ENCODE measurements around the gene NUAK1.

The NUAK1 gene

DNA sequence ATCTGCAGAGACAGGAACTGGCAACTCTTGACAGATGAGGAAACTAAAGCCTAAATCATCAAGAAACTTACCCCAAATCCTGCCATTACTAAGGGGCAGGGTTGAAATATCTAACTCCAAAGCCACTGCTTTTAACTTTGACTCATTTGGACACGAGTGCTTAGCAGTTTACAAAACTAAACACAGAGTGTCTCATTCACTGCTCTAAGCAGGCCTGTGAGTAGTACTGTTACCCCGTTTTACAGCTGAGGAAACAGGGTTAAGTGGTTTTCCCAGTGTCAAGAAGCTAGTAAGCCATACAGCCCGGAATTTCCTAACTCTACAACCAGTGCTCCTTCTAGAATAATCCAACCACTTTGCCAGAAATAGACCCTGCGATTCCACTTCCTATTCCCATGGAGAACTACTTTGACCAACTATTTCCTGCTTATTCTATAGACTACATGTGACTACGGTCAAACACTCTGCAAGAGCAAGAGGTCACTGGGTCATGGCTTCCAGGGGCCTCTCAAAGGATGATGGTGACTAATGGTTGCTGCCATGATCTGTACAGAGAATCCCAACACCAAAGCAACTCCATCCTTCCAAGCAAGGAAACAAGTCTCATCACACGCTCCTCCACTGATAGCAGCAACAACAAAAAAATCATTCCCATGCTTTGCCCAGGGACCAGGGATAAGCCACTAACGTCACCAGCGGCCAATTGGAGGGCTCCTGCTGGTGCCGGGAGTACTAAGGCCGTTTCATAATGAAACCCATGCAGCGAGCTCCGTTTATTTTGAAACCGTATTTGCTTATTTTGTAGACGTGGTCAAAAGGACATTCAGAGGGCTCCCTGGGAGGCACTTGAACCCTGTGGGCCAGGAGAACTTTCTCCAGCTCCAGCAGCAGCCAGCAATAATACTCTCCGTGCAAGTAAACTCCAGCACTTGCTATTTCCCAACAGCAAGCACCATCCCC lies 56.3 kb downstream of the NUAK1 start:
- DNase-seq (ENCODE audit: low read depth) = no peak

DNA sequence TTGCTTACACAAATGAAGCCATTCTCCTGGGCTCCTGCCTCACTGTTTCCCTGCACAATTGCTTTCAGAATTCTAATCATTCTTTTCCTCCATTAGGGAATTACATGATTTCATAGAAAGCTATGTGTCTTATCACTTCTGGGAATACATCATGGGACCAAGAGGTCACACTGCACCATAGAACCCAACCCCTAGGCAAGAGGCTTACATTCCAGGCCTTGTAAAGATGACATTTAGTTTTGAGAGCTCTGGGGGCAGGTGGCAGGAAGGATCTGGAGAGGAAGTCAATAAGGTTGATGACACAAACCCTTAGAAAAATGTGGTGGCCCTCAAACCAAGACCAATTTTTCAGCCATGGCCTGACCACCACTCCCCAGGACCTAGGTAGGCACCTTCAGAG lies 57.1 kb downstream of the NUAK1 start:
- DNase-seq (ENCODE audit: low read depth) = no peak

DNA sequence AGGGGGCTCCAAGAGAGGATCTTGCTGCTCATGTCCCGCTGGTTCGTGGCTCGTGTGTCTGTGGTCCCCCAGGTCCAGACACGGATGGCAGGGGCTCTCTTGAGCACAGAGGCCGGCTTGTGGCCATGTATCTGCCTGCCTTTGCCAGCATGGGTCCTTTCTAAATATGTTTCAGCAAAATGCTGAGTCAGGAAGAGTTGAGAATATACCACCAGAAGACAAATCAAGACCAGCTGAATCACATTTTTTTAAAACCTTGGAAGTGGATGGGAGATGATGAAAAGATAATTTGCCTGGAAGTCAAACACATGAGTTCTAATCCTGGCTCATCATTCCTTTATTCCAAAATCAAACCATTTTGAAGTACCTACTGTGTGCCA lies 58.0 kb downstream of the NUAK1 start:
- DNase-seq (ENCODE audit: low read depth) = no peak

DNA sequence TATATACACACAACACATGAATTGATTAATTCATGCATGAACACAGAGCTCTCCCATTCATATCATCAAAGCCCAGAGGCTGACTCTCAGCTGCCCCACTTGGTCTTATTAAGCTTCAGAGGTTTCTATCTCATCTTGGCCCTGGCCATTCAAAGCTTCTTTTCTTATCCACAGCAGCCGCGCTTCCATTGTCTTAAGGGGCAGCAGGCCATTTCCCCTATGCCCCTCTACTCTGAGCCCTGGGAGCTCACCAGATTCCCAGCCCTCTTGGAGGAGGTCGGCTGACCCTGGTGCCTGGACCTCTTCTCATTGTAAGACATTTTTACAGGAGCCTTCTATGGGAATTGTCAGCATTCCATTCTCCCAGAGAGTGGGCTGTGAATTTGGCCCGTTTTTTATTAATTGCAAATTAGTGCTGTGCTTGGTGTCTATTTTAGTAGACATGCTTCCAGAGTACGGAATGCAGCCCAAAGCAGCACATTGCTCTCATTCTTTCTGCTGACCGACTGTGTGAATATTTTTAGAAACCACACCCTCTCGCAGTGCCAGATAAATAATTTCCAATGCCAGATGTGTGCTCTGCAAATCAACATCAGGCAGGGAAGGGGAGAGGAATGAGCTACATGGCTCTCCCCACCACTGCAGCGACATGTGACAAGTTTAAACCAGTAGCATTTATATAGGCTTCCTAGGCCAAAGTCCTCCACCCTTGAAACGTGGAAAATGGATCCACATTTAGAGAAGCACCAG lies 58.5 kb downstream of the NUAK1 start:
- DNase-seq (ENCODE audit: low read depth) = peak; percentile 79

DNA sequence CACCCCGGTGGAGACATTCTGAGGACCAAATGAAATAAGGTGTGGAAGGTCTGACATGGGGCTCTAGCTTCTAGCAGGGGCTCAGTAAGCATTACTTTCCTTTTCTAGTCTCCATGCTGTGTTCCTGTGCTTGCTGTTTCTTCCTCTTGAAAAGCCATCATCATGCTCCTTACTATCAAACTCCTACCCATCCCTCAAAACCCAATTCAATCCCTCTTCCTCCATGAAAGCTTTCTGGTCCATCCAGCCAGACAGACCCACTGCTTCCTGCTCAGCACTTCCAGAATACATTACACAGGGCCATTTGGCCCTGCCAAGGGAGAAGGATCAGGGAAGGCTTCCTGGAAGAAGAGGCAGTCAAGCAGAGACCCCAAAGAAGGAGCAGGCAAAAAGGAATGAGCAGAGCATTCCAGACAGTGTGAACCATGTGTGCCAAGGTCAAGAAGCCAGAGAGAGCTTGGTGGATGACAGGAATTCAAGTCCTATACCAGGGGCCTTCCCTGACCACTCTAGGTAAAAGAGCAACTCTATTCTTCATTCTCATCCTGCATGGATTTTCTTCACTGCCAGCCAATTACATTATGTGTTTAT lies 59.5 kb downstream of the NUAK1 start:
- DNase-seq (ENCODE audit: low read depth) = no peak

DNA sequence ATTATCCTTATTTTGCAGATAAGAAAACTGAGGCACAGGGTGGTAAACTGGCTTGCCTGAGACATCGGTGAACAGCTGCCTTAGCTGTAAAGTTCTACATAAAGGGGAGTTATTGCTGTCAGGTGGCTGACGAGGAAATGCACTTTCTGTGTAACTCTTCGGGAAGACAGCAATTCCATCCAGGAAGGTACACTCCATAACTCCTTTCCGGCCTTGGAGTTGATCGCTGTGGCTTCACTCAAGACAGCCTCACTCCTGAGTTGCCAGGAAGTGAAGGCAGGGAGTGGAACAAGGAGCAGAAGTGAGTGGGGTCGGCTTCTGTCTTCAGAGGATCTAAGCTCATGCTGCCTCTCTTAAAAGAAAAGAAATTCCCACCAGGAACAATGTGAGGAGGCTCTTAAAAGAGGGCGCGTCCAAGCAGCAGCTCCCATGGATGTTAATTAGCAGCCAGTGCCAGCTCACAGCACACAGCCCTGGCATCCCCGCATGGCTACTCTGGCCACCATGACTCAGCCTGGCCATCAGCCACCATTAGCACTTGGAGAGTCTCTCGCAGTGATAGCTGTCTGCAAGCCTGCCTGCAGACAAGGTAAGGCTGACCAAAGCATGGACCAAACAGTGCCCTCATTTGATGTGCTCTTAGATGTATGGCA lies 60.3 kb downstream of the NUAK1 start:
- no peak for DNase-seq (ENCODE audit: low read depth)

DNA sequence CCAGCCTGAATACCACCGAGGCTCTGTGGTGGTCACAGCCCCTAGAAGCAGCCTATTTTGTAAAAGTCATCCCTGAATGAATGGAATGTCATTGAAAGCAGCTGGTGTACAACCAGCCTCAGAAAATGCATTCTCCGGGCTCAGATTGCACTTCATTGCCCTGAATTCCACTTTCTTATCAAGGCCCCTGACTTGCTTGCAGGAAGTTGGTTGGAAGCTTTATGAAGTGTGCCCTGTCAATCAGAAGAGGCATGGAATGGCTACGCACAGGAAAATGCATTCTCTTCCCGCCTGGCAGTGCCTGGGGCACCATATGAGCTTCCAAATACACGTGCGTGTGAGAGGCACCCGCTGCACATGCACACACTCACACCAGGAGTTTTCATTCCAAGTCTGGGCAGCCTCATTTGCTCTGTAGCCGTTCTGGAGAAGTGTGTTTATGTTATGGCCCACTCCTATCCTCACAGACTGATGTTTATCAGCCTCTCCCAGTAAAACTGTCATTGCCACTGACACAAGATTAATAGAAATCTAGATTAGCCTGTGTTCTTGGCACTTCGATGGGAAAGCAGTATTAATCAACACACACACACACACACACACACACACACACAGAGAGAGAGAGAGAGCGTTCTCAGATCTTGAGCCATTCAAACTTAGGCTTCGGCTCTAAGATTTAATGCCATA lies 63.9 kb downstream of the NUAK1 start:
- DNase-seq (ENCODE audit: low read depth) = no peak

DNA sequence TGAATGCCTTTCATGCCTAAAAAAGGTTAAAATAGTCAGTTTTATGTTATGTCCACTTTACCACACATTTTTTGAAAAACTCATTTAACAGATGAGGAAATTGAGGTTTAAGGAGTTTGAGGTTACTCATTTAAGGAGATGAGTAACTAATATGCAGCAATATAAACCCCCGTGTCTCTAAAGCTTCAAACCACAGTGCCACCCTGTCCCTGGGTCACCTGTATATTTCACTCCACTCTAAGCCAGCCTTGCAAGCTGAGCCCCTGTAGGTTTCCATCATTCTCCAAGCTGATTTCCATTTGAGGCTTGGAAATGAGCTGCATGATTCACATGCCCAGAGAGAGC lies 64.4 kb downstream of the NUAK1 start:
- no peak for DNase-seq (ENCODE audit: low read depth)

DNA sequence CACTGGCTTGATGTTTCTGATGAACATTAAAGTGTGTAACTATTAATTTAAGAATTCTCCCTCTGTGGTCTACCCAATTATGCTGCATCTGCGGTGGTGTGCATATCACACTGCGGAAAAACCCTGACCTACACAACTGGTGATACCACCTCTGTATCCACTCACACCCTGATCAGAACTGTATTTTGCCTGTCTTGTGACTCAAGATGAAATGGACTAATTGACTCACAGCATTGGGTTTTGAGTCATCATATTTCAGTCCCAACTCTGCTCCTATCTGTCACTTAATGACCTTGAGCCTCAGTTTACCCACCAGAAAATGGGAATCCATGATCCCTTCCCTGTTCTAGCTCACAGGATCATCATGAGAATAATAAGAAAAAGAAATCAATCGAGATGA lies 65.6 kb downstream of the NUAK1 start:
- no peak for DNase-seq (ENCODE audit: low read depth)

DNA sequence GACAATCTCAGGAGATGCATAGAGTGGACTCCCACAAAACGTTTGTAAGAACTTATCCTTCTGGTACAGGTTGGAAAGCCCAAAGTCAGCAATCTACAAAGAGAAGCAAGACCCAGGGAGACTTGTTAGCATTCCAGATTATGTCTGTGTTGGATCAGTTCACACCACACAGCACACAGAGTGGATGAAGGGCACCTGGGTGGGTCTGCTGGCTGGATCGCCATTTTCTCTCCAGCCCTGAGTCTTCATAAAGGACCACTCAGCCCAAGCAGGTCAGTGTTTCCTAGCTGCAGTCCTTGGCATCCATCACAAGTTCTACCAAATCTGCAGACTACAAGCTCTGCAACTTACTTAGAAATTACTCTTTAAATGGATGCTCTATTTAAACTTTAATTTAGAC lies 66.0 kb downstream of the NUAK1 start:
- no peak for DNase-seq (ENCODE audit: low read depth)

DNA sequence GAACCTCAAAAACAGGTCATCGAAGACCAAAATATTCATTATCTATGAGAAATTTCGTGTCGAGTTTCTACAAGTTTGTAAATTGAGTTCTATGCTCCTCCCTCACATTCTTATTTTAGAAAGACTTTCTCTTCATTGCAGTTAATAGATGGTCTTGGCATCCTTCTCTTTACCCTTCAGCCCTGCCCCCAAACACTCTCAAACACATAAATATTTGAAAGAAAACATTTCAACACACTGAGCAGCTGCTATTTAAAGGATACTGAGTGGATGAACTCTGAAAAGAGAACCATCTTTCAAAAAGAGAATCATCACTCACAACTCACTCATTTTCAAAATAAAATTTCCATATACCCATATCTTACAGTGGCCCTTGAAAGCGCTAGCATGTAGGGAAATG lies 67.1 kb downstream of the NUAK1 start:
- no peak for DNase-seq (ENCODE audit: low read depth)

DNA sequence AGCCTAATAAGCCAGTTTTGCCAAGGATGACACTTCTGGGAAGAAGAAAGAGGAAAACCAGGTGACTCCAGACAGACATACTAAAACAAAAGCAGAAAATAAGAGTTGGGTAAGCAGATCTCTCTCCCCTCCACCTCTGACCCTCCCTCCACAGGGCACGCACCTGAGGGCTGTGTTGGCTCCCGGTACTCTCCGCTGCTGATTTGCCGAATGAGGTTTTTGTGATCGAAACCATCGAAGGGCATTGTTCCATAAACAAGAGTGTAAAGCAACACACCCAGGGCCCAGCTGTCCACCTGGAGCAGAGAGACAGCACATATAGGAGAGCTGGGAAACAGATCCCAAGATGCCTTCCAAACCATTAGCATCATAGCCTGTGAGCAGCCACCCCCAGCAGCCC lies 68.1 kb downstream of the NUAK1 start:
- DNase-seq (ENCODE audit: low read depth) = no peak

DNA sequence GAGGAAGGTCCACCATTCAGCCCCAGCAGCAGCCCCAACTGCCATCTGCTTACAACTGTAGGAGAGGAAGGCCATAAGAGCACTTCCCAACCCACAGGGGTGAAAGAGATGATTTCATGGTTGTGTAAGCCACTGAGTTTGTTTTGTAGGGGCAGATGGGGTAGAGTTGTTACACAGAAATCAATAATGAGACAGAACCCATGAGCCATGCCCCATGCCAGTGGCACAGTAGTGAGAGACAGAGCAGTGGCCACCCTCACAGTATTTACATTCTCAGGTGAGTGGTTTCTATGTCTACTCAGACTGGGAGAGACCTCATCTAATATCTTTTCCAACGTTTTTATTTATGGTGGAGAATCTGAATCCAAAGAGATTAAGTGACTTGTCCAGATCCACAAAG lies 68.6 kb downstream of the NUAK1 start:
- no peak for DNase-seq (ENCODE audit: low read depth)

DNA sequence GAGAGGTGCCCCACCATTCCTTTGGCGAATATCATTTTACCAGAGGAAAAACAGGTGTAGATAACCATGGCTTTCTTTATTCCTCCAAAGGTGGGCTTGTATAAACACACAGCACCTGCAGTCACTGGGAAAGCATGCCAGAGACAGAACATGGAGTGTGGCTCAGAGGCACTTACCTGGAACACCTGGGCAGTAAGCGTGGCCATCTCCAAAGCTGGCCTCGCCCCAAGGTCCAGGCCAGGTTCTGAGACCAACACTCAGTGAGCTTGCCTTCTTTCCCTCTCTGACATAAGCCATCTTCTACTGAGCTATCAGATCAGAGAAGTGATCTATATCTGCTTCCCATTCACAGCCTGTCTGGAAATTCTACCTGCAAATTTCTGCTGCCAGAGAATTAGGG lies 70.5 kb downstream of the NUAK1 start:
- DNase-seq (ENCODE audit: low read depth) = no peak

DNA sequence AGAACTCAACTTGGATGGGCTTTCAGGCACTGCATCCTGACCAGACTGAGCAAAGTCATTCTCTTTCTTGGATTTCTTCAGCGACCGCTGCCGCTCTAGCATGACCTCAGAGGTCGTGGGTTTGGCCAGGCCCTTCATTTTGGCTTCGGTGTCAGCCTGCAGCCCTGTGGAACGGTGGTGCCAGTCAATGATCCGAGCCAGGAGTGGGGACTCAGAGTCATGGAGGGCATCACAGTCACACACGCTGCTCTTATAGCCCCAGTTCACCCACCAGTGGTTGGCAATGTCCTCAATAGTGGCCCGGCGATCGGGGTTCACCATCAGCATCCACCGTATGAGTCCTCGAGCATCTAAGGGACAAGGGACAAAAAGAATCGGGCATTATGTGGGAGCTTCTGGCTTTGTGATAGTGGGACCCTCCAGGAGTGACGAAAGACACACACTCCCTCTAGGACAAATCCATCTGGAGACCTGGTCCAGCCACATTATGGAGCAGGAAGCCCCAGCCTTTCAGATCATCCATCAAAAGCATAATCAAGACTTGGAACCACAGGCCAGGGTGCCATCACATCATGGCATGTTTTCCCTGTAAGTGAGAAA lies 71.0 kb downstream of the NUAK1 start:
- DNase-seq (ENCODE audit: low read depth) = no peak

DNA sequence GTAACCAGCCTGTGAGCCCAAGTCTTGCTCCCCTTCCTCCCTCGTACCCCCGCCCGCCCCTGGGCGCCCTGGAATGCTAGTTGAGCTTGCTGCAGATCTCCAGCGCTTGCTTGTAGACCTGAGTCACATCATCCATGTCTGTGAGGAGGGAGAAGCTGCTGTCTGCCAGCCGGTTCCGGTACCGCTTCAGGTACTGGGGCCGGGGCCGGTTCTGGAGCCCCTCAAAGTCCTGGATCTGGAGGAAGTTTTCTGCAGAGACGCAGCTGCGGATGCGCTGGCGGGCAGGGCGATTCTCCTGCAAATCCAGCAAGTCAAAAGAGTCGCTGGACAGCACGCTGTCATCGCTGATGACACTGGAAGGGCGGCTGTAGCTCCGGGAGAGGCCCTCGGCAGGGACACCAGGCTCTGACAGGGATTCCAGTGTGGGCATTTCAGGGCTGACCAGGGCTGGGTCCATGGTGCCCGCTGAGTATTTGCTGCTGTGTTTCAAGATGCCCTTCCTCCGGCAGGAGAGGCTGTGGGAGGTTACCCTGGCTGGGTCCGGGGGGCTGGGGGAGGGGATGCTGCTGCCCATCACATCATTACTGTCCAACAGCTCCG lies 71.9 kb downstream of the NUAK1 start:
- DNase-seq (ENCODE audit: low read depth) = no peak

DNA sequence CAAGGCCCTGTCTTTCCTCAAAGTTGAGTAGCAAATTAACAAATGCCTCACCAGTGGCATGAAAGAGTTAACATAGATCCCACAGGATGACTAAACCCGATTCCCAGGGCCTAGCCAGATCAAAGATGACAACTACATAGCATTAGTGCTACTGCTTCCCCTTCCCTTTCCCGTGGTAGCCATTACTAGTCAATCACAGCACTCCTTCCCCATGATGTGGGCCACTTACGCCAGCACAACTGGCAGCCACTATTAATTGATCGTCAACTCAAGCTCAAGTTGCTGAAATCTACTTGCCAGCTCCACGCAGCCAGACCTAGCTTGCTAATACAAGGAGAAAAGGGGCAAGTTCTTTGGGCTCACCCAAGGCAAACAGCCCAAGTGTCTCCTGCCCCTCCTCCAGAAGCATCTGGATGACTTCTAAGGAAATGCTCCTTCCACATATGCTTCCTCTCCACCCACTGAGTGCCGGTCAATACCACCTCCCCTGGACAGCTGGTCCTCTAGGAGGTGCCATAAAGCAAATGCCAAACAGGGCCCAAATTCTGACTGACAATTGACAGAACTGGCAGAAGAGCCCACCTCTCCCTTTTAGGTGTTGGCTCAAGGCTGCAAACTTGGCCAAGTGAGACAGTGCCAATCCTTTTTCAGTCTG lies 72.6 kb downstream of the NUAK1 start:
- DNase-seq (ENCODE audit: low read depth) = no peak

DNA sequence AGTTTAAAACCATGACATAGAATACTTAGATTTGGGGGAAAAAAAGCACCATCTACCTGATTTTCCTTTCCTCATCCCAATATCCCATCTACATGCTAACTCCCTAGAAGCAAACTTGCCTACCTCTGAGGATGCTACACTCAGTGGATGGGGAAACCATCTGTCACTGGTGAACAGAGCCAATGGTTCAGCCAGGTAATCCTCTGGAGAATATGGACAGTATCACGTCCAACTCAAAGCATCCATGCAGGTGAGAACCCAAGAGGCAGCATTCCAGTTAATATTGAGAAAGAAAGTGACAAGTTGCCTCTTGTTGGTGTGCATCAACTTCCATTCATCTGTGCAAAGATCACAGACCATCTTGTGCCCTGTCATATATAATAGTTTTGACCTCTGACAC lies 73.2 kb downstream of the NUAK1 start:
- no peak for DNase-seq (ENCODE audit: low read depth)

DNA sequence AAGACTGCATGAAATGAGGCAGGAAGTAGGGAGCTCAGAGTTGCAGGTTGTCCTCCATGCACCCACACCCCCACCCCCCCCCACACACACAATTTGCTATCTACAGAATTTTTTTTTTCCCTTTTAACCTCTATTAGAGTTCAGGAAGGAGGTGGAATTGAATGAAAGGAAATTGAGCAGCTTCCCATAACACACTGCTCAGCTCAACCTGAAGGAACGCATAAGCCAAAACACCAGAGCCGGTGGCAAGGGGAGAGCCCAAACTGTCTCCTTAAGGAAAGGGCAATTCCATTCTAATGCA lies 74.1 kb downstream of the NUAK1 start:
- no peak for DNase-seq (ENCODE audit: low read depth)

DNA sequence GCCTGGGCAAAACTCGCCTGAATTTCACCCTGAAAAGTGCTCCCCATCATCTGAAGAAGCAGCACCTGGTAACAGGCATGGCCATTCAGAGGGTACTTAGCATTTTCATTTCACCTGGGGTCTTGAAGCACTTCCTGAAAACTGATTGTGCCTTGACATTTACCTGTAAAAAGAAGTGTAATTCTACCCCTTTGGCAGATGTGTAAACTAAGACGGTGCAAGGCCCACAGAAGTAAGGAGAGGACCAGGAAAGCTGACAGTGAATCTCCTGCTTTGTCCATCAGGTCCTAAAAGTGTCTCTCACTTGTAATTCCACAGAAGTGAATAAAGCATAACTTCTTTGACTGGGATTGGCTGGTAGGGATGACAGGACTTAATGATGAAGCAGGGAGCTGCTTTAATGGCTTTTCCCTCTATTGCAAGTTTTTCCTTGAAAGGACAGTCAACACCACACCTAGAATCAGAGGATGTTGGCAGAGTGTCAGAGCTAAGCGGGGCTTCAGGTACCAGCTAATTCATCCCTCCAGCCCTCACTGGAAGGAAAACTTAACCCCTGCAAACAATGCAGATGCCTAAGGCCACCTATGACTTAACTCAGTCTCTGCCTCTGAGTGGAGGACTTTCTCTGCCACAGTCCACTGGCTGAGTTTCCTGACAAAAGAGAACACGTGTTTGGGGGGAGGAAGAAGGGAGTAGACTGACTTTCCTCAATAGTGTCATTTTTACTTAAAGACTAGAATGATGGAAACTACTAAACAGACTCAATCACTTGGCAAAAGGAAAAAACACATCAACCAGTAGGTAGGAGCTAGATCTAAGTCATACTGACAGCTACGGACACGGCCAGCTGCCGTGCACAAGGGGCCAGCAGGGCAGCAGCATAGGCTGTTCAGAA lies 74.7 kb downstream of the NUAK1 start:
- DNase-seq (ENCODE audit: low read depth) = no peak

Data from HS-27A (cell line).